ENCODE measurements around the gene ABCC1.

The ABCC1 gene

GRCh38 chr16:16003719-16004313 is 54.4 kb downstream of the ABCC1 start:
- Histone ChIP-seq H3K9me3 (ENCODE audit: insufficient read depth, low read length) (peaks cover 3% of the 10 kb centered on the region; the same call in 1 of the 2 replicates), H3F3A (ENCODE audit: insufficient read depth) (peaks cover 31% of the 10 kb centered on the region), H2AFZ (ENCODE audit: low read depth, low read length, severe bottlenecking) (no peak overlapping the region), H3K4me2 (ENCODE audit: low read depth, low read length, poor library complexity, severe bottlenecking) (no peak overlapping the region), H3K79me2 (ENCODE audit: insufficient read depth, low read length) (peaks cover 18% of the 10 kb centered on the region; the same call in 1 of the 2 replicates), H3K4me3 (ENCODE audit: insufficient read depth, low read length, poor library complexity, severe bottlenecking) (no peak overlapping the region), H3K27ac (ENCODE audit: low read depth, low read length) (no peak overlapping the region), H3K9ac (ENCODE audit: low read length) (no peak overlapping the region), H4K20me1 (ENCODE audit: low read depth, low read length) (no peaks in the 10 kb centered on the region), H3K27me3 (ENCODE audit: low read length) (no peaks in the 10 kb centered on the region), H3K36me3 (ENCODE audit: low read length) (no peaks in the 10 kb centered on the region), H3K9me2 (replicated peaks; ENCODE audit: insufficient read depth, low read length) (no peaks in the 10 kb centered on the region)
- TF ChIP-seq CTCF (IDR thresholded peaks at IDR 0.05; ENCODE audit: insufficient read depth, low read length, poor library complexity, severe bottlenecking) (no peak), EZH2phosphoT487 (conservative IDR thresholded peaks at IDR 0.05; ENCODE audit: low read length) (no peak)

- Histone ChIP-seq H3K4me2 (ENCODE audit: low read depth, low read length, poor library complexity, severe bottlenecking) (no peak overlapping the region), H3K36me3 (ENCODE audit: low read length) (no peaks in the 10 kb centered on the region), H3K79me2 (ENCODE audit: insufficient read depth, low read length) (peaks cover 18% of the 10 kb centered on the region; the same call in 1 of the 2 replicates)
These were observed 54.9 kb downstream of the ABCC1 start for GRCh38 chr16:16004314-16004749.

GRCh38 chr16:16005721-16006120 is 56.3 kb downstream of the ABCC1 start:
- Histone ChIP-seq H3K4me2 (ENCODE audit: low read depth, low read length, poor library complexity, severe bottlenecking) (no peak overlapping the region), H3K27ac (ENCODE audit: low read depth, low read length) (peak overlapping the region; percentile 99)

More at GRCh38 chr16:16004314-16004749, 54.9 kb downstream of the ABCC1 start:
- H4K20me1 ChIP-seq (ENCODE audit: low read depth, low read length) = no peaks in the 10 kb centered on the region
- no peaks in the 10 kb centered on the region for H3K27me3 ChIP-seq (ENCODE audit: low read length)
- H2AFZ ChIP-seq (ENCODE audit: low read depth, low read length, severe bottlenecking) = no peak overlapping the region
- no peak overlapping the region for H3K9ac ChIP-seq (ENCODE audit: low read length)
- H3K9me2 ChIP-seq (replicated peaks; ENCODE audit: insufficient read depth, low read length) = no peaks in the 10 kb centered on the region
- TF ChIP-seq CTCF (IDR thresholded peaks at IDR 0.05; ENCODE audit: insufficient read depth, low read length, poor library complexity, severe bottlenecking) (no peak), EZH2phosphoT487 (conservative IDR thresholded peaks at IDR 0.05; ENCODE audit: low read length) (no peak)
- no peak overlapping the region for H3K27ac ChIP-seq (ENCODE audit: low read depth, low read length)
- peaks cover 3% of the 10 kb centered on the region; the same call in 1 of the 2 replicates for H3K9me3 ChIP-seq (ENCODE audit: insufficient read depth, low read length)
- H3K4me3 ChIP-seq (ENCODE audit: insufficient read depth, low read length, poor library complexity, severe bottlenecking) = no peak overlapping the region
- H3F3A ChIP-seq (ENCODE audit: insufficient read depth) = peaks cover 36% of the 10 kb centered on the region

More at GRCh38 chr16:16005721-16006120, 56.3 kb downstream of the ABCC1 start:
- TF ChIP-seq CTCF (IDR thresholded peaks at IDR 0.05; ENCODE audit: insufficient read depth, low read length, poor library complexity, severe bottlenecking) (no peak), EZH2phosphoT487 (conservative IDR thresholded peaks at IDR 0.05; ENCODE audit: low read length) (no peak)
- Histone ChIP-seq H3K36me3 (ENCODE audit: low read length) (no peaks in the 10 kb centered on the region), H3K9me3 (ENCODE audit: insufficient read depth, low read length) (peaks cover 3% of the 10 kb centered on the region; the same call in 1 of the 2 replicates), H3K9ac (ENCODE audit: low read length) (no peak overlapping the region), H3K9me2 (replicated peaks; ENCODE audit: insufficient read depth, low read length) (no peaks in the 10 kb centered on the region), H4K20me1 (ENCODE audit: low read depth, low read length) (no peaks in the 10 kb centered on the region), H3K27me3 (ENCODE audit: low read length) (no peaks in the 10 kb centered on the region), H3K79me2 (ENCODE audit: insufficient read depth, low read length) (peaks cover 18% of the 10 kb centered on the region; the same call in 1 of the 2 replicates), H3K4me3 (ENCODE audit: insufficient read depth, low read length, poor library complexity, severe bottlenecking) (no peak overlapping the region), H2AFZ (ENCODE audit: low read depth, low read length, severe bottlenecking) (no peak overlapping the region), H3F3A (ENCODE audit: insufficient read depth) (peaks cover 36% of the 10 kb centered on the region)

All from SU-DHL-6 (cell line).